Measurements from ENCODE around the gene ZKSCAN2.

Gene ZKSCAN2

DNA sequence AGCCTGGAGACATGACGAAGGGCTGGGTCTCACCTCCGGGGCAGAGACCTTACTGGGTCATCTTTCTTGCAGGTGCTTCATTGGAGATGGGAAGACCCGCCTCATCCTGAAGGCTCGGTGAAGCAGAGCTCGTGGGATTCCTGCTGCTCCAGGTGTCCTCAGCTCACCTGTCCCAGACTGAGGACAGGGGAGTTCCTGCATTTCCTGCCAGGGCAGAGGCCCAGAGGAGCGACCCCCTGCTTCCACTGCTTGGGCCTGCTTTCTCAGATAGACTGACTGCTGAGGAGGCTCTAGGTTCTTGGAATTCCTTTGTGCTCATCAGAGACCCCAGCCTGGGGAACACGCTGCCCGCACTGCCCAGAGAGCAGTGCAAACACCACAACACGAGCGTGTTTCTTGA, 29.3 kb downstream of the ZKSCAN2 start:
- H2AK5ac ChIP-seq (ENCODE audit: low read depth, low read length): no peak overlapping the region
- no peak overlapping the region for H4K91ac ChIP-seq (ENCODE audit: low read depth, low read length, poor library complexity)
- no peak overlapping the region for H2BK5ac ChIP-seq (ENCODE audit: low read length)
- DNase-seq (ENCODE audit: low spot score): no peak
- no peak overlapping the region for H2AFZ ChIP-seq (ENCODE audit: low read length)
- H3K4me3 ChIP-seq (ENCODE audit: low read length in 2 of 2): no peak overlapping the region
- H2BK12ac ChIP-seq (ENCODE audit: low read length): no peak overlapping the region
- H2BK15ac ChIP-seq (ENCODE audit: low read length): no peak overlapping the region
- H3K27me3 ChIP-seq (ENCODE audit: control insufficient read depth in 3 of 3, insufficient read depth in 3 of 3, low read depth in 1 of 3, low read length in 3 of 3): no peaks in the 10 kb centered on the region
- H3K79me1 ChIP-seq (ENCODE audit: low read depth, low read length): no peaks in the 10 kb centered on the region
- WGBS, 2 donors (ENCODE audit: extremely low coverage in 2 of 2, insufficient read length in 2 of 2, insufficient replicate concordance in 1 of 2): no CpG with 5 or more reads among the region's 10 CpGs
- no peak overlapping the region for H4K8ac ChIP-seq (ENCODE audit: low read depth, low read length)
- no peak overlapping the region for H3K9ac ChIP-seq (ENCODE audit: low read depth, low read length, poor library complexity)
- H3K4me2 ChIP-seq (ENCODE audit: insufficient read depth, low read length, poor library complexity, severe bottlenecking): no peak overlapping the region
- H3K36me3 ChIP-seq (replicated peaks in 1 of 2; ENCODE audit: control insufficient read depth in 2 of 2, insufficient read depth in 2 of 2, low read length in 2 of 2): no peaks in the 10 kb centered on the region
- H3K14ac ChIP-seq (ENCODE audit: low read length): no peak overlapping the region
- no peak overlapping the region for H3K4ac ChIP-seq (ENCODE audit: low read length)
- no peak overlapping the region for H2BK120ac ChIP-seq (ENCODE audit: low read depth, low read length)
- no peak overlapping the region for H3K18ac ChIP-seq (ENCODE audit: low read length)
- H3K9me3 ChIP-seq (replicated peaks in 1 of 2; ENCODE audit: control insufficient read depth in 2 of 2, insufficient read depth in 1 of 2, low read depth in 1 of 2, low read length in 2 of 2): no peaks in the 10 kb centered on the region
- no peak overlapping the region for H3K23ac ChIP-seq (ENCODE audit: low read depth, low read length, poor library complexity)
- no peaks in the 10 kb centered on the region for H3K4me1 ChIP-seq (ENCODE audit: control insufficient read depth in 2 of 2, insufficient read depth in 1 of 2, low read depth in 1 of 2, low read length in 2 of 2)
- no peak overlapping the region for H3K27ac ChIP-seq (replicated peaks; ENCODE audit: low read length)

DNA sequence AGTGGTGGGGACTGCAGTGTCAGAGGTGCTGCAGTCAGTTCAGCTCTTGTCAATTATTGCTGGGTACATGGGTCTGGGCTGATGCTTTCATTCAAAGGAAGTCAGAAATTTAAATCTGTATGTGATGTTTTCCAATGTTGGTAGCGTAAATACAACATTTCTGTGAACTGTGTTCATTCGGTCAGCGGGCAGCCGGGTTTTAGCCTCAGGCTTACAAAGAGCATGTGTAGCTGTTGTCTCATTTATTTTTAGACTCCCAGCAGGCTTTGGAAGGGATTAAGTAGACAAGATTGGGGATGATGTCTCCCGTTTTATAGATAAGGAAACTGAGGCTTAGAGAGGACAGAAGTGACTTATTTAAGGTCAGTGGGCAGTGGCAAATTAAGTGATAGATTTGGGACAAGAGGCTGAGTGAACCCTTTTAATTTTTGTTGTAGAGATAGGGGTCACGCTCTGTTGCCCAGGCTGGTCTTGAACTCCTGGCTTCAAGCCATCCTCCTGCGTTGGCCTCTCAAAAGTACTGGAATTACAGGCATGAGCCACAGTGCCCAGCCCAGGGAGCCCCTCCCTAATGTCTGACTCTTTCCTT, 32.8 kb downstream of the ZKSCAN2 start:
- no peak overlapping the region for H2BK120ac ChIP-seq (ENCODE audit: low read depth, low read length)
- no peak overlapping the region for H4K91ac ChIP-seq (ENCODE audit: low read depth, low read length, poor library complexity)
- H3K4me2 ChIP-seq (ENCODE audit: insufficient read depth, low read length, poor library complexity, severe bottlenecking): no peak overlapping the region
- no peak overlapping the region for H3K14ac ChIP-seq (ENCODE audit: low read length)
- no peak overlapping the region for H3K27ac ChIP-seq (replicated peaks; ENCODE audit: low read length)
- H3K4me3 ChIP-seq (ENCODE audit: low read length in 2 of 2): no peak overlapping the region
- H2BK12ac ChIP-seq (ENCODE audit: low read length): no peak overlapping the region
- H4K8ac ChIP-seq (ENCODE audit: low read depth, low read length): no peak overlapping the region
- H3K9ac ChIP-seq (ENCODE audit: low read depth, low read length, poor library complexity): no peak overlapping the region
- H3K9me3 ChIP-seq (replicated peaks in 1 of 2; ENCODE audit: control insufficient read depth in 2 of 2, insufficient read depth in 1 of 2, low read depth in 1 of 2, low read length in 2 of 2): no peaks in the 10 kb centered on the region
- H3K4me1 ChIP-seq (ENCODE audit: control insufficient read depth in 2 of 2, insufficient read depth in 1 of 2, low read depth in 1 of 2, low read length in 2 of 2): no peaks in the 10 kb centered on the region
- H3K79me1 ChIP-seq (ENCODE audit: low read depth, low read length): no peaks in the 10 kb centered on the region
- no peak overlapping the region for H2BK5ac ChIP-seq (ENCODE audit: low read length)
- no peaks in the 10 kb centered on the region for H3K36me3 ChIP-seq (replicated peaks in 1 of 2; ENCODE audit: control insufficient read depth in 2 of 2, insufficient read depth in 2 of 2, low read length in 2 of 2)
- no peak overlapping the region for H2BK15ac ChIP-seq (ENCODE audit: low read length)
- no peak overlapping the region for H2AK5ac ChIP-seq (ENCODE audit: low read depth, low read length)
- no peak overlapping the region for H3K4ac ChIP-seq (ENCODE audit: low read length)
- no peak for DNase-seq (ENCODE audit: low spot score)
- no peak overlapping the region for H2AFZ ChIP-seq (ENCODE audit: low read length)
- H3K27me3 ChIP-seq (ENCODE audit: control insufficient read depth in 3 of 3, insufficient read depth in 3 of 3, low read depth in 1 of 3, low read length in 3 of 3): no peaks in the 10 kb centered on the region
- H3K23ac ChIP-seq (ENCODE audit: low read depth, low read length, poor library complexity): no peak overlapping the region
- WGBS, 2 donors (ENCODE audit: extremely low coverage in 2 of 2, insufficient read length in 2 of 2, insufficient replicate concordance in 1 of 2): no CpG with 5 or more reads among the region's 7 CpGs
- no peak overlapping the region for H3K18ac ChIP-seq (ENCODE audit: low read length)

DNA sequence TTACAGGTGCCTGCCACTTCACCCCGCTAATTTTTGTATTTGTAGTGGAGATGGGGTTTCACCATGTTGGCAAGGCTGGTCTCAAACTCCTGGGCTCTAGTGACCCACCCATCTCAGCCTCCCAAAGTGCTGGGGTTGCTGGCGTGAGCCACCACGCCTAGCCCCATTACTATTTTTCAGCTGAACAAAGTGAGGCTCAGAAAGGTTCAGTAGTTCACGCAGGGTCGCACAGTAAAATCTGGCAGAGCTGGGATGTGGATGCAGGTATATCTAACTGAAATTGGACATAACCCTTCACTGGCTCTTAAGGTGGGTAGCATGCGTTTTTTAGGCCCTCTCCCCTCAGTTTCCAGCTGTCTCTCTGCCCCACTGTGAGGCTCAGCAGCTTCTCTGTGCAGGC, 33.7 kb downstream of the ZKSCAN2 start:
- Histone ChIP-seq H3K23ac (ENCODE audit: low read depth, low read length, poor library complexity) (peak overlapping the region; percentile 2), H3K4ac (ENCODE audit: low read length) (no peak overlapping the region), H3K36me3 (replicated peaks in 1 of 2; ENCODE audit: control insufficient read depth in 2 of 2, insufficient read depth in 2 of 2, low read length in 2 of 2) (no peaks in the 10 kb centered on the region), H2BK15ac (ENCODE audit: low read length) (no peak overlapping the region), H3K4me3 (ENCODE audit: low read length in 2 of 2) (no peak overlapping the region), H2AK5ac (ENCODE audit: low read depth, low read length) (no peak overlapping the region), H3K18ac (ENCODE audit: low read length) (no peak overlapping the region), H3K27ac (replicated peaks; ENCODE audit: low read length) (no peak overlapping the region), H4K91ac (ENCODE audit: low read depth, low read length, poor library complexity) (no peak overlapping the region), H4K8ac (ENCODE audit: low read depth, low read length) (no peak overlapping the region), H3K4me1 (ENCODE audit: control insufficient read depth in 2 of 2, insufficient read depth in 1 of 2, low read depth in 1 of 2, low read length in 2 of 2) (no peaks in the 10 kb centered on the region), H3K9me3 (replicated peaks in 1 of 2; ENCODE audit: control insufficient read depth in 2 of 2, insufficient read depth in 1 of 2, low read depth in 1 of 2, low read length in 2 of 2) (no peaks in the 10 kb centered on the region), H3K4me2 (ENCODE audit: insufficient read depth, low read length, poor library complexity, severe bottlenecking) (no peak overlapping the region), H2BK5ac (ENCODE audit: low read length) (no peak overlapping the region), H3K9ac (ENCODE audit: low read depth, low read length, poor library complexity) (no peak overlapping the region), H3K79me1 (ENCODE audit: low read depth, low read length) (no peaks in the 10 kb centered on the region), H2AFZ (ENCODE audit: low read length) (no peak overlapping the region), H3K27me3 (ENCODE audit: control insufficient read depth in 3 of 3, insufficient read depth in 3 of 3, low read depth in 1 of 3, low read length in 3 of 3) (no peaks in the 10 kb centered on the region), H3K14ac (ENCODE audit: low read length) (no peak overlapping the region), H2BK12ac (ENCODE audit: low read length) (no peak overlapping the region), H2BK120ac (ENCODE audit: low read depth, low read length) (no peak overlapping the region)
- DNase-seq (ENCODE audit: low spot score): no peak
- WGBS, 2 donors (ENCODE audit: extremely low coverage in 2 of 2, insufficient read length in 2 of 2, insufficient replicate concordance in 1 of 2): no CpG with 5 or more reads among the region's 6 CpGs

DNA sequence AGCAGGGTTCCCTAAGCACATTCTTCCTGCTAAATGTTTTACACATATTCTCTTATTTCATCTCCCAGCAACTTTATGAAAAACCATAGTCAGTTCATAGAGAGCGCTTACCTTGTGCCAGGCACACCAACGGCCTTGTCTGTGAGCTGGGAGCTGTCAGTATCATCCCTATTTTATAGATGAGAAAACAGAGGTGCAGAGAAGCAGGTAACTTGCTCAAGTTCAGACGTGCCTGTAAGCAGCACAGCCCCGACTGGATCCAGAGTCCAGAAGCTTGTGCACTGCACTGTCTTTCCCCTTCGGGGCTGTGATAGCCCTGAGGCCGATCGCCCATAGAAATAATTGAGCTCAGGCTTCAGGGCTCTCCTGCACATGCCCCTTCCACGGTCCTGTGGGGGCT, 34.7 kb downstream of the ZKSCAN2 start:
- H3K27me3 ChIP-seq (ENCODE audit: control insufficient read depth in 3 of 3, insufficient read depth in 3 of 3, low read depth in 1 of 3, low read length in 3 of 3): peaks cover 0 to 2% (median 0%) of the 10 kb centered on the region in 3 experiments
- no peaks in the 10 kb centered on the region for H3K36me3 ChIP-seq (replicated peaks in 1 of 2; ENCODE audit: control insufficient read depth in 2 of 2, insufficient read depth in 2 of 2, low read length in 2 of 2)
- H2AK5ac ChIP-seq (ENCODE audit: low read depth, low read length): no peak overlapping the region
- no peak overlapping the region for H2BK15ac ChIP-seq (ENCODE audit: low read length)
- H4K8ac ChIP-seq (ENCODE audit: low read depth, low read length): no peak overlapping the region
- no peak overlapping the region for H3K27ac ChIP-seq (replicated peaks; ENCODE audit: low read length)
- peak overlapping the region; percentile 37 for H2AFZ ChIP-seq (ENCODE audit: low read length)
- H3K18ac ChIP-seq (ENCODE audit: low read length): no peak overlapping the region
- no peaks in the 10 kb centered on the region for H3K9me3 ChIP-seq (replicated peaks in 1 of 2; ENCODE audit: control insufficient read depth in 2 of 2, insufficient read depth in 1 of 2, low read depth in 1 of 2, low read length in 2 of 2)
- H3K4me3 ChIP-seq (ENCODE audit: low read length in 2 of 2): no peak overlapping the region
- H3K9ac ChIP-seq (ENCODE audit: low read depth, low read length, poor library complexity): no peak overlapping the region
- H4K91ac ChIP-seq (ENCODE audit: low read depth, low read length, poor library complexity): no peak overlapping the region
- no peak overlapping the region for H2BK12ac ChIP-seq (ENCODE audit: low read length)
- WGBS, 2 donors (ENCODE audit: extremely low coverage in 2 of 2, insufficient read length in 2 of 2, insufficient replicate concordance in 1 of 2): no CpG with 5 or more reads among the region's 8 CpGs
- no peak overlapping the region for H3K4ac ChIP-seq (ENCODE audit: low read length)
- no peak for DNase-seq (ENCODE audit: low spot score)
- no peak overlapping the region for H3K4me2 ChIP-seq (ENCODE audit: insufficient read depth, low read length, poor library complexity, severe bottlenecking)
- H3K23ac ChIP-seq (ENCODE audit: low read depth, low read length, poor library complexity): no peak overlapping the region
- no peaks in the 10 kb centered on the region for H3K79me1 ChIP-seq (ENCODE audit: low read depth, low read length)
- no peaks in the 10 kb centered on the region for H3K4me1 ChIP-seq (ENCODE audit: control insufficient read depth in 2 of 2, insufficient read depth in 1 of 2, low read depth in 1 of 2, low read length in 2 of 2)
- no peak overlapping the region for H3K14ac ChIP-seq (ENCODE audit: low read length)
- no peak overlapping the region for H2BK120ac ChIP-seq (ENCODE audit: low read depth, low read length)
- H2BK5ac ChIP-seq (ENCODE audit: low read length): no peak overlapping the region
